HepG2 (cell line): ENCODE data around the gene TMTC3. TPM values are rescaled to one million over a fixed set of nuclear protein-coding genes. Genes with fewer than 3 reads are reported as not detected.

Experiments
- AGO2 ChIP-seq: fragments of 200-400 bp; formaldehyde crosslinking; optimal IDR thresholded peaks from 2 replicates; pipeline ENCODE3; 2017; ENCODE audit warnings: mild to moderate bottlenecking, low read depth, low read length, moderate library complexity
- AKAP8 ChIP-seq: sonication (generic); formaldehyde crosslinking; IDR thresholded peaks from 2 replicates; pipeline ENCODE4 v1.5.1; 2020; ENCODE audit warnings: mild to moderate bottlenecking, missing genetic modification reagents
- ARHGAP35 ChIP-seq: sonication (generic); formaldehyde crosslinking; IDR thresholded peaks from 2 replicates; pipeline ENCODE4 v1.9.0; 2022; ENCODE audit warnings: mild to moderate bottlenecking, inconsistent platforms, moderate library complexity, missing genetic modification reagents, borderline replicate concordance
- CCAR2 ChIP-seq: fragments of 200-400 bp; formaldehyde crosslinking; optimal IDR thresholded peaks from 2 replicates; pipeline ENCODE3; 2018; ENCODE audit warnings: low read depth, mild to moderate bottlenecking, low read length, moderate library complexity
- CREBL2 ChIP-seq: sonication (generic); formaldehyde crosslinking; IDR thresholded peaks from 2 replicates; pipeline ENCODE4 v1.8.1; 2023; ENCODE audit warnings: missing genetic modification reagents, mild to moderate bottlenecking, borderline replicate concordance
- LCORL ChIP-seq, 2 experiments: fragments of 450-650 bp in 1 of 2; sonication (generic) in 1 of 2; formaldehyde crosslinking in 1 of 2; IDR thresholded peaks; 2 replicates each; pipeline versions ENCODE4 v1.5.0 to v1.6.1; 2017 to 2020; ENCODE audit warnings: antibody characterized with exemption in 1 of 2, missing genetic modification reagents in 1 of 2
- MAFG ChIP-seq: sonication (generic); formaldehyde crosslinking; IDR thresholded peaks from 2 replicates; pipeline ENCODE4 v1.5.1; 2020; ENCODE audit warnings: mild to moderate bottlenecking, missing genetic modification reagents
- NAIF1 ChIP-seq: sonication (generic); formaldehyde crosslinking; IDR thresholded peaks from 2 replicates; pipeline ENCODE4 v1.5.0; 2020; ENCODE audit warnings: mild to moderate bottlenecking, missing genetic modification reagents, borderline replicate concordance
- NFIB ChIP-seq: sonication (generic); formaldehyde crosslinking; IDR thresholded peaks from 2 replicates; pipeline ENCODE4 v1.9.0; 2021; ENCODE audit warnings: missing genetic modification reagents, mild to moderate bottlenecking, borderline replicate concordance
- RXRB ChIP-seq: IDR thresholded peaks from 2 replicates; pipeline ENCODE4 v1.6.1; 2016; ENCODE audit warnings: borderline replicate concordance, missing genetic modification reagents, missing compliant biosample characterization
- SIN3B ChIP-seq: fragments of 150-350 bp; IDR thresholded peaks from 2 replicates; pipeline ENCODE4 v1.6.1; 2014; ENCODE audit warnings: low read length
- SNRNP70 ChIP-seq: fragments of 200-400 bp; formaldehyde crosslinking; IDR thresholded peaks from 2 replicates; pipeline ENCODE4 v1.6.1; 2017; ENCODE audit warnings: mild to moderate bottlenecking, low read depth, low read length, moderate library complexity
- ZBTB34 ChIP-seq: sonication (generic); formaldehyde crosslinking; IDR thresholded peaks from 2 replicates; pipeline ENCODE4 v1.8.0; 2022; ENCODE audit warnings: mild to moderate bottlenecking, missing genetic modification reagents
- ZFYVE20 ChIP-seq: sonication (generic); formaldehyde crosslinking; IDR thresholded peaks from 2 replicates; pipeline ENCODE4 v1.8.0; 2023; ENCODE audit warnings: low read depth, mild to moderate bottlenecking, moderate library complexity, missing genetic modification reagents, borderline replicate concordance
- ZNF263 ChIP-seq: sonication (generic); formaldehyde crosslinking; IDR thresholded peaks from 2 replicates; pipeline ENCODE4 v1.4.0; 2020; ENCODE audit warnings: missing genetic modification reagents
- ZNF513 ChIP-seq: sonication (generic); formaldehyde crosslinking; conservative IDR thresholded peaks from 2 replicates; pipeline ENCODE4 v1.5.0; 2020; ENCODE audit warnings: missing genetic modification reagents
- ZNF629 ChIP-seq: sonication (generic); formaldehyde crosslinking; conservative IDR thresholded peaks from 2 replicates; pipeline ENCODE4 v1.5.0; 2020; ENCODE audit warnings: missing genetic modification reagents
- ZZZ3 ChIP-seq: sonication (generic); formaldehyde crosslinking; IDR thresholded peaks from 2 replicates; pipeline ENCODE4 v1.4.0; 2020; ENCODE audit warnings: missing genetic modification reagents, mild to moderate bottlenecking, borderline replicate concordance
- polyA plus RNA-seq, 8 experiments: library from polyadenylated mRNA; depleted of rRNA in 3 of 8; stranded (reverse) in 7 of 8; unstranded in 1 of 8; fragments of >200 nt; fragmentation: Illumina TruSeq in 4 of 8; extraction: Trizol in 4 of 8; gene quantifications; 2 replicates each; pipeline versions ENCODE4 v1.2.1 to v1.2.3, GENCODE V29; 2011 to 2016; ENCODE audit warnings: low read depth in 4 of 8, missing spikeins in 1 of 8, mixed read lengths in 1 of 8; ENCODE audit not compliant: insufficient read depth in 1 of 8
- total RNA-seq, 5 experiments: library from RNA; depleted of rRNA; stranded (reverse); fragments of >200 nt; fragmentation: Illumina TruSeq; extraction: Trizol; gene quantifications; 2 replicates each; pipeline ENCODE4 v1.2.3, GENCODE V29; 2016; ENCODE audit warnings: low read depth in 1 of 5
- TF ChIP-seq, protein P1 (sequence below), 2 experiments: sonication (generic) in 1 of 2; formaldehyde crosslinking in 1 of 2; IDR thresholded peaks; 2 replicates each; pipeline versions ENCODE4 v1.6.1 to v1.9.0; 2014 to 2022; ENCODE audit warnings: antibody characterized with exemption in 1 of 2, borderline replicate concordance in 1 of 2, inconsistent platforms in 1 of 2, low read depth in 1 of 2, missing genetic modification reagents in 1 of 2

TMTC3 gene
- total and polyA plus RNA-seq, 2 of the 13 experiments (the other 11 are each of a cell fraction or from before 2014, with no cell fraction given): 6.3 to 22.5 TPM

GRCh38 chr12:88141774-88142609 is at the start of gene TMTC3, which contains the start of gene CEP290 (continued):
- TF ChIP-seq ARHGAP35 (CRISPR knock-in tag) (no peak; the same call in 1 of the 2 replicates), ZNF263 (CRISPR knock-in tag) (no peak; the same call in 1 of the 2 replicates), ZFYVE20 (no peak), NAIF1 (CRISPR knock-in tag) (no peak), SNRNP70 (no peak), AKAP8 (CRISPR knock-in tag) (no peak), ZNF629 (CRISPR knock-in tag) (no peak), RXRB (peak; percentile 51; the same call in 1 of the 2 replicates), SIN3B (no peak), LCORL (IDR thresholded peaks at IDR 0.05) (no peak), LCORL (CRISPR knock-in tag; IDR thresholded peaks at IDR 0.05) (no peak), AGO2 (no peak), NFIB (CRISPR knock-in tag) (no peak; the same call in 1 of the 2 replicates), ZBTB34 (peak; percentile 75; the same call in 1 of the 2 replicates), ZNF513 (no peak), CCAR2 (no peak), ZZZ3 (CRISPR knock-in tag) (peak; percentile 23; the same call in 1 of the 2 replicates), CREBL2 (no peak), MAFG (CRISPR knock-in tag) (no peak)
- TF ChIP-seq, protein P1, sequence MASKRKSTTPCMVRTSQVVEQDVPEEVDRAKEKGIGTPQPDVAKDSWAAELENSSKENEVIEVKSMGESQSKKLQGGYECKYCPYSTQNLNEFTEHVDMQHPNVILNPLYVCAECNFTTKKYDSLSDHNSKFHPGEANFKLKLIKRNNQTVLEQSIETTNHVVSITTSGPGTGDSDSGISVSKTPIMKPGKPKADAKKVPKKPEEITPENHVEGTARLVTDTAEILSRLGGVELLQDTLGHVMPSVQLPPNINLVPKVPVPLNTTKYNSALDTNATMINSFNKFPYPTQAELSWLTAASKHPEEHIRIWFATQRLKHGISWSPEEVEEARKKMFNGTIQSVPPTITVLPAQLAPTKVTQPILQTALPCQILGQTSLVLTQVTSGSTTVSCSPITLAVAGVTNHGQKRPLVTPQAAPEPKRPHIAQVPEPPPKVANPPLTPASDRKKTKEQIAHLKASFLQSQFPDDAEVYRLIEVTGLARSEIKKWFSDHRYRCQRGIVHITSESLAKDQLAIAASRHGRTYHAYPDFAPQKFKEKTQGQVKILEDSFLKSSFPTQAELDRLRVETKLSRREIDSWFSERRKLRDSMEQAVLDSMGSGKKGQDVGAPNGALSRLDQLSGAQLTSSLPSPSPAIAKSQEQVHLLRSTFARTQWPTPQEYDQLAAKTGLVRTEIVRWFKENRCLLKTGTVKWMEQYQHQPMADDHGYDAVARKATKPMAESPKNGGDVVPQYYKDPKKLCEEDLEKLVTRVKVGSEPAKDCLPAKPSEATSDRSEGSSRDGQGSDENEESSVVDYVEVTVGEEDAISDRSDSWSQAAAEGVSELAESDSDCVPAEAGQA (IDR thresholded peaks at IDR 0.05; ENCODE audit: low read depth): 0 out of 2 replicates have a peak, but pooled peaks have one; percentile 12
- TF ChIP-seq, protein P1 (CRISPR knock-in tag; IDR thresholded peaks at IDR 0.05; ENCODE audit: borderline replicate concordance): no peak
